Iris pigment epithelial cell (primary cell): ENCODE measurements around the gene TMEM163.
"Not testable (repeated sequence)": the region's sequence is repeated elsewhere in the genome, so short reads cannot be mapped to it uniquely, and the experiment has no call there.

Experiments used
- DNase-seq: peaks from one replicate; pipeline ENCODE4 v3.0.0-alpha.2; 2011; ENCODE audit warnings: low read depth

Gene TMEM163

GRCh38 chr2:134718817-134719814, at the start of gene TMEM163:
TSS of gene TMEM163 (minus strand) at chr2:134719000.
- DNase-seq, result no peak

- no peak for DNase-seq
Measured at GRCh38 chr2:134766583-134766982, 47.8 kb upstream of the TMEM163 start.

- DNase-seq, result no peak
Measured at GRCh38 chr2:134765987-134766386, 47.2 kb upstream of the TMEM163 start.

GRCh38 chr2:134764164-134764563, 45.4 kb upstream of the TMEM163 start:
- peak; percentile 22 for DNase-seq

GRCh38 chr2:134763164-134763710, 44.4 kb upstream of the TMEM163 start:
- no peak for DNase-seq

GRCh38 chr2:134762508-134762907, 43.7 kb upstream of the TMEM163 start:
- no peak for DNase-seq

- DNase-seq, result no peak
Measured at GRCh38 chr2:134760385-134760784, 41.6 kb upstream of the TMEM163 start.

- DNase-seq, result no peak
Measured at GRCh38 chr2:134758633-134759032, 39.8 kb upstream of the TMEM163 start.

- not testable (repeated sequence) for DNase-seq
Measured at GRCh38 chr2:134751981-134752380, 33.2 kb upstream of the TMEM163 start.

- DNase-seq, result no peak
Measured at GRCh38 chr2:134745546-134745945, 26.7 kb upstream of the TMEM163 start.

- no peak for DNase-seq
Measured at GRCh38 chr2:134745023-134745422, 26.2 kb upstream of the TMEM163 start.

- DNase-seq, result no peak
Measured at GRCh38 chr2:134739879-134740301, 21.1 kb upstream of the TMEM163 start.

- no peak for DNase-seq
Measured at GRCh38 chr2:134739236-134739878, 20.6 kb upstream of the TMEM163 start.

- peak; percentile 10 for DNase-seq
Measured at GRCh38 chr2:134738141-134738870, 19.5 kb upstream of the TMEM163 start.

- no peak for DNase-seq
Measured at GRCh38 chr2:134737671-134738070, 18.9 kb upstream of the TMEM163 start.

- peak; percentile 83 for DNase-seq
Measured at GRCh38 chr2:134736167-134736880, 17.5 kb upstream of the TMEM163 start.

GRCh38 chr2:134728163-134728562, 9.4 kb upstream of the TMEM163 start:
- no peak for DNase-seq

GRCh38 chr2:134727385-134727784, 8.6 kb upstream of the TMEM163 start:
- peak; percentile 63 for DNase-seq

GRCh38 chr2:134726645-134727044, 7.8 kb upstream of the TMEM163 start:
- DNase-seq, result no peak

GRCh38 chr2:134725876-134726275, 7.1 kb upstream of the TMEM163 start:
- no peak for DNase-seq

- no peak for DNase-seq
Measured at GRCh38 chr2:134724341-134724740, 5.5 kb upstream of the TMEM163 start.
